ENCODE measurements around the gene PDGFA.

DNA sequence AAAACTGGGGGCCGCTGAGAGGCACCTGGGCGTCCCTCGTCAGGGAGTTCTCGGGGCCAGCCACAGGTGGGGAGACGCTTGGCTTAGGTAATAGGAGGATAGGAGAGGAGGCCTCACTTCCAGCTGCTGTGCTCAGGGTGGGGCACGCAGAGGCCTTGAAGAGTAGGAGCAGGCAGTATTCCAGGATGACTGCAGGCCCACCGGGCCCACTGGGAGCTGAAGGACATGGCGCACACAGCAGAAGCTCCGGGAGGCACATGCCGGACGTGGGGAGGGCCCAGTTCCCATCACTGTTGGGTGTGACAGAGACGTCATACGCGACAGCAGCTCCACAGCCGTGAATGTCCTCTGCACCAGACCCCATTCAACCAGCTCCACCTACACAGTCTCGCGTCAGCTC, 22.0 kb upstream of the PDGFA start:
- no peak for TF ChIP-seq EZH2phosphoT487 (IDR thresholded peaks at IDR 0.05; ENCODE audit: insufficient read depth, low read depth)
- no peak for TF ChIP-seq EZH2 (IDR thresholded peaks at IDR 0.05; ENCODE audit: insufficient read depth, poor library complexity, severe bottlenecking)

All from GM23248 (cell line).